ENCODE measurements around the gene SALL1. TPM values are rescaled to one million over a fixed set of nuclear protein-coding genes. Genes with fewer than 3 reads are reported as not detected.

SALL1 gene
- total and polyA plus RNA-seq, 2 donors (not counting 3 experiments of a cell fraction or from before 2014, with no cell fraction given) = not detected

GRCh38 chr16:51161440-51162195 lies 10.5 kb upstream of the SALL1 start:
- Histone ChIP-seq H3K79me2 (ENCODE audit: control insufficient read depth, insufficient read depth, low read length) (no peaks in the 10 kb centered on the region), H3K4me1 (ENCODE audit: control insufficient read depth, extremely low read depth, insufficient read depth, low read length) (no peaks in the 10 kb centered on the region), H3K9ac (replicated peaks; ENCODE audit: extremely low read depth, insufficient read depth, low read length) (no peak overlapping the region), H3K4me3 (replicated peaks in 1 of 3; ENCODE audit: insufficient read depth in 1 of 3, low read depth in 1 of 3, low read length in 3 of 3) (no peak overlapping the region), H3K36me3 (ENCODE audit: control insufficient read depth in 2 of 2, extremely low read depth in 1 of 2, insufficient read depth in 2 of 2, low read length in 2 of 2) (no peaks in the 10 kb centered on the region), H3K27ac (ENCODE audit: insufficient read depth, low read depth, low read length) (no peak overlapping the region), H3K4me2 (ENCODE audit: insufficient read depth, low read length) (no peak overlapping the region), H3K9me3 (replicated peaks; ENCODE audit: control insufficient read depth, insufficient read depth, low read length) (no peaks in the 10 kb centered on the region), H3K27me3 (ENCODE audit: control insufficient read depth in 2 of 2, insufficient read depth in 2 of 2, low read length in 2 of 2) (peaks cover 2 to 6% of the 10 kb centered on the region in 2 experiments), H4K20me1 (replicated peaks; ENCODE audit: control insufficient read depth, extremely low read depth, insufficient read depth, low read length) (no peaks in the 10 kb centered on the region), H3K9me1 (replicated peaks; ENCODE audit: control insufficient read depth, extremely low read depth, insufficient read depth, low read length) (no peaks in the 10 kb centered on the region), H2AFZ (ENCODE audit: low read depth, low read length) (no peak overlapping the region)
- DNase-seq (ENCODE audit: low read depth, low spot score) (no peak), FAIRE-seq (no peak)
- ChIA-PET CTCF (no interaction called here), POLR2A (no interaction called here)
- TF ChIP-seq MYC (IDR thresholded peaks at IDR 0.05; ENCODE audit: low read depth, low read length) = no peak
- TF ChIP-seq POLR2AphosphoS5 (IDR thresholded peaks at IDR 0.05; ENCODE audit: insufficient read depth, low read depth, low read length) = no peak
- no peak for TF ChIP-seq CTCF (IDR thresholded peaks at IDR 0.05; ENCODE audit: extremely low read depth in 1 of 2, insufficient read depth in 1 of 2, low read depth in 1 of 2, low read length in 2 of 2)
- BruUV-seq (replicated peaks) = no TSS peak
- dilution Hi-C loops (cut with MboI; ENCODE audit: extremely low pct_ligation_motif_present, low sequenced_read_pairs) (no loop called here), intact Hi-C loops (cut with micrococcal nuclease) (no loop called here)

- dilution Hi-C loops (cut with MboI; ENCODE audit: extremely low pct_ligation_motif_present, low sequenced_read_pairs) (no loop called here), intact Hi-C loops (cut with micrococcal nuclease) (no loop called here)
- Histone ChIP-seq H2AFZ (ENCODE audit: low read depth, low read length) (no peak overlapping the region), H3K27ac (ENCODE audit: insufficient read depth, low read depth, low read length) (no peak overlapping the region), H4K20me1 (replicated peaks; ENCODE audit: control insufficient read depth, extremely low read depth, insufficient read depth, low read length) (no peaks in the 10 kb centered on the region), H3K4me2 (ENCODE audit: insufficient read depth, low read length) (no peak overlapping the region), H3K27me3 (ENCODE audit: control insufficient read depth in 2 of 2, insufficient read depth in 2 of 2, low read length in 2 of 2) (peaks cover 17 to 22% of the 10 kb centered on the region in 2 experiments), H3K4me1 (ENCODE audit: control insufficient read depth, extremely low read depth, insufficient read depth, low read length) (no peaks in the 10 kb centered on the region), H3K79me2 (ENCODE audit: control insufficient read depth, insufficient read depth, low read length) (no peaks in the 10 kb centered on the region), H3K9me1 (replicated peaks; ENCODE audit: control insufficient read depth, extremely low read depth, insufficient read depth, low read length) (no peaks in the 10 kb centered on the region), H3K4me3 (replicated peaks in 1 of 3; ENCODE audit: insufficient read depth in 1 of 3, low read depth in 1 of 3, low read length in 3 of 3) (no peak overlapping the region), H3K9me3 (replicated peaks; ENCODE audit: control insufficient read depth, insufficient read depth, low read length) (no peaks in the 10 kb centered on the region), H3K9ac (replicated peaks; ENCODE audit: extremely low read depth, insufficient read depth, low read length) (no peak overlapping the region), H3K36me3 (ENCODE audit: control insufficient read depth in 2 of 2, extremely low read depth in 1 of 2, insufficient read depth in 2 of 2, low read length in 2 of 2) (no peaks in the 10 kb centered on the region)
- CTCF ChIA-PET = no interaction called here
- FAIRE-seq (no peak), DNase-seq (ENCODE audit: low read depth, low spot score) (no peak)
- no TSS peak for BruUV-seq (replicated peaks)
- POLR2A ChIA-PET = no interaction called here
- TF ChIP-seq EZH2 (IDR thresholded peaks at IDR 0.05; ENCODE audit: borderline replicate concordance, low read depth, low read length, severe bottlenecking) (no peak), CTCF (IDR thresholded peaks at IDR 0.05; ENCODE audit: extremely low read depth in 1 of 2, insufficient read depth in 1 of 2, low read depth in 1 of 2, low read length in 2 of 2) (no peak), JUN (IDR thresholded peaks at IDR 0.05; ENCODE audit: borderline replicate concordance, insufficient read depth, insufficient read length, low read depth) (no peak), POLR2A (IDR thresholded peaks at IDR 0.05; ENCODE audit: low read depth, low read length) (no peak), POLR2AphosphoS5 (IDR thresholded peaks at IDR 0.05; ENCODE audit: insufficient read depth, low read depth, low read length) (no peak), MYC (IDR thresholded peaks at IDR 0.05; ENCODE audit: low read depth, low read length) (no peak), GATA2 (IDR thresholded peaks at IDR 0.05; ENCODE audit: insufficient read depth, insufficient read length, low read depth, low read length) (no peak), FOS (IDR thresholded peaks at IDR 0.05; ENCODE audit: borderline replicate concordance, insufficient read depth, low read length) (no peak), MAX (IDR thresholded peaks at IDR 0.05; ENCODE audit: insufficient read depth, insufficient read length) (no peak)
Measured at GRCh38 chr16:51159865-51160264, 8.8 kb upstream of the SALL1 start.
